Hepatic stellate cell (primary cell): Measurements from ENCODE around the gene KRTAP10-1.

Source experiments
- DNase-seq: peaks from one replicate; pipeline ENCODE4 v3.0.0; 2011; ENCODE audit warnings: low spot score

The KRTAP10-1 gene

DNA sequence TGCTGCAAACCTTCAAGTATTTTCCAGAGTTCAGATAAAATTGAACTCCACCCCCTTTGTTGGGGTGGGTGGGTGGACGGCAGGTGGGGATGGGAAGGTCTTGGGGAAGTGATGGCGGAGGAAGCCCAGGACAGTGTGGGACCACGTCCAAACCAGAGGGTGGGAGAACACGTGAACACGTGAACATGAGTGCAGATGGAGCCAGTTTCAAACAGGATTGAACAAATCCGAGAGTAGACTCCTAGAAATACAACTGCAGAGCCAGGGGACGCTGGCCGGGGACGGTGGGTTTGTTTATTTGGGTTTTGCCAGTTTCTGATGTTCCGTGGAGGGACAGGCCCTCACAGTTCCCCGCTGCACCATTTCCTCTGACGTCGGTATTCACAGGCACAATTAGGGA lies 8.4 kb upstream of the KRTAP10-1 start:
- DNase-seq: no peak

GRCh38 chr21:44547656-44548331 lies 7.8 kb upstream of the KRTAP10-1 start:
- DNase-seq: no peak

GRCh38 chr21:44544566-44544965 lies 4.6 kb upstream of the KRTAP10-1 start:
- no peak for DNase-seq

DNA sequence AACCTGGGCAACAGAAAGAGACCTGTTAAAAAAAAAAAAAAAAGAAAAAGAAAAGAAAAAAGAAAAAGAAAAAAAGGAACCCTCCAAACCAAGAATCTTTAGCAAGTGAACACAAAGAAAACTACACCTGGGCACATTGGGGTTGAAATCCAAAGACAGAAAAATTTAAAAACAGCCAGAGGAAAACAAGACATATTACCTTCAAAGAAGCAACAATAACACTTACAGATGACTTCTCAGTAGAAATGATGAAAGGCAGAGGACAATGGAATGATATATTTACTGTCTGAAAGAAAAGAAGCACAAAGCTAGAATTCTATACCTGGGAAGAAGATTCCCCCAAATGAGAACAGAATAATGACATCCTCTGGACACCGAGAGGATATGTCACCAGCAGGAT lies 2.7 kb upstream of the KRTAP10-1 start:
- DNase-seq: no peak

DNA sequence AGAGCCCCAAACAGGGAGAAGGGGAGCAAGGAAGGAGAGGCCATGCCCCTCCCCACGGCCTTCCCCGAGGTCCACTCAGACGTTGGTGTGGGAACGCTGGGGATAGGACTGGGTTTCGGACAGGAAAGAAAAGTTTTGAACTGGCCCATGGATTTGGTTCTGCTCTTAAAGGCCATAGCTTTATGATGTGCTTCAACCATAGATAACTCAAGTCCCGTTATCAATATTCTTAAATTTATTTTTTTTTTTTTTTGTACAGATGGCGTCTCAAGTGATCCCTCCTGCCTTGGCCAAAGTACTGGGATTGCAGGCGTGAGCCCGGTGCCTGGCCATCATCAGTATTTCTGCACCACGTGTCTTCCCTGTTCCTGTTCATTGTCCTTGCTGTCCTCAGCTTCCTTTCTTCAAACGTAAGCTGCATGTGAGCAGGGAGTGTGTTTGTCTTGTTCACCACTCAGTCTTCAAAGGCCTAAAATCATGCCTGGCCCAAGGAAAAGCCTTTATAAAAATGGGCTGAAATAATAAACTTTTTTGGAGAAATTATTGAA lies 820 bp upstream of the KRTAP10-1 start:
- no peak for DNase-seq

- no peak for DNase-seq
Measured at GRCh38 chr21:44539046-44539445, 949 bp downstream of the KRTAP10-1 start.

DNA sequence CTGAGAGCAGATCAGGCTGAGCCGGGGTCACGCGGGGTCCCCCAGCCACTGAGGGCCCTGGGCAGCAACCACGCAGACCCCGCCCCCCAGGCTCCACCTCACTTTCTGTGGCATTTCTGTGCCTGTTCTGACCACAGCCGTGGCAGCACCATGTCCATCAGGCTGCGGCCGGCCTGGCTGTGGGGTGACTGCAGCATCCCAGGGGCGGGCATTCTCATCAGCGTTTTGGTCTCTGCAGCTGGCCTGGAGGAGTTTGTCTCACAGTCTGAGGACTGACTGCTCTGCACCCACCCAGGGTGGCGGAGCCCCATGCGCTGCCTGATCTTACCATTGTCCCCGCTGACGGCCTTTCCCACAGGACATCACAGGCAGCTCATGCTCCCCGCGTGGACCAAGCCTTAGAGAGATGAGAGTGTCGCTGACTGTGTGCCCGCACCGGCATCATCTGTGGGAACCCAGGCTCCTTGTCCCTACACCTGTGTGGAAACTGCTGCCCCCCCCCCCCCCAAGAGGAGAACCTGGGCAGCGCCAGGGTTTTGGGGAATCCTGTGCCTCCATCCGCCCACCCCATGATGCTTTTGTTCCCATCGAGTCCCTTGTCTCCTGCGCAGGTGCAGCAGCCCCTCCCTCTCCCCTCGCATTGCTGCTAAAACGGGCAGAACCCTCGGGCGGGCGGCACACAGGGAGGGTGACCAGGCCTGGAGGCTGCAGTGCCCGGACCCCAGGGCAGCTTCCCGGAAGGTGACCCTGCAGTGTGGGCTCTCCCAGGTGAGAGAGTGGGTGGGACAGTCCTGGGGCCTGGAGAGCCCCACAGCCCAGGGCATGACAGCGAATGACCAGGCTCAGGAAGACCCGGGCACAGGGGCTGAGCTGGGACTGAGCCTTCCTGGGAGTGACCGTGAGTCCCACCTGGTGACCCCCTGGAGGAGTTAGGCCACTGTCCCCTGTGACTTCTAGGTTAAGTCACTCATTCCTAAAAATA lies 1.8 kb downstream of the KRTAP10-1 start:
- DNase-seq: no peak

DNA sequence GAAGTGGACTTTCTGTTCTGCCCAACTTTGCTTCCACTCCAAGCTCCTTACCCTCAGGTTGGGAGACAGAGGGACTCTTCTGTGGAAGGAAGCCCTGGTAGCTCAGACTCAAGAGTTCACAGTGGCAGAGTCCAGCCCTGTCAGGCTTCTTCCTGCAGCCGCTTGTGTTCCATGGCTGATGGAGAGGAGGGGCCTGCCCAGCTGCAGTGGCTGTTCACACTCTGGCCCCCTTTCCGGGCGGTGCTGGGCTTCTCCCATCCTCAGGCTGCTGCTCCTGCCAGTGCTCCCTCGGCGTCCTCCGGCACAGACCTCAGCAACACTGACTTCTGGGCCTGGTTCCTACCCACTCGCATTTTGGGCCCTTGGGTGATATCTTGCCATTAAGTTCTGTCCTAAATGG lies 4.0 kb downstream of the KRTAP10-1 start:
- no peak for DNase-seq

DNA sequence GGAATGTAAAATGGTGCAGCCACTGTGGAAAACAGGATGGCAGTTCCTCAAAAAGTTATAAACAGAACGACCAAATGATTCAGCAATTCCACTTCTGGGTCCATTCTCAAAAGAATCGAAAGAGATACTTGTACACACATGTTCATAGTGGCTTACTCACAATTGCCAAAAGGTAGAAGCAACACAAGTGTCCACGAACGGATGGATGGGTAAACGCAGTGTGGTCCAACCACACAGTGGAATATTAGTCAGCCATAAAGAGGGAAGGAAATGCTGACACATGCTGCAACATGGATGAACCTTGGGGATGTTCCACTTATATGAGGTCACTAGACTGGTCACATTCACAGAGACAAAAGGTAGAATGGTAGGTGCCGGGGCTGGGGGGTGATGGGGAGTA lies 5.3 kb downstream of the KRTAP10-1 start:
- no peak for DNase-seq

- no peak for DNase-seq
Measured at GRCh38 chr21:44533891-44534627, 5.9 kb downstream of the KRTAP10-1 start.

DNA sequence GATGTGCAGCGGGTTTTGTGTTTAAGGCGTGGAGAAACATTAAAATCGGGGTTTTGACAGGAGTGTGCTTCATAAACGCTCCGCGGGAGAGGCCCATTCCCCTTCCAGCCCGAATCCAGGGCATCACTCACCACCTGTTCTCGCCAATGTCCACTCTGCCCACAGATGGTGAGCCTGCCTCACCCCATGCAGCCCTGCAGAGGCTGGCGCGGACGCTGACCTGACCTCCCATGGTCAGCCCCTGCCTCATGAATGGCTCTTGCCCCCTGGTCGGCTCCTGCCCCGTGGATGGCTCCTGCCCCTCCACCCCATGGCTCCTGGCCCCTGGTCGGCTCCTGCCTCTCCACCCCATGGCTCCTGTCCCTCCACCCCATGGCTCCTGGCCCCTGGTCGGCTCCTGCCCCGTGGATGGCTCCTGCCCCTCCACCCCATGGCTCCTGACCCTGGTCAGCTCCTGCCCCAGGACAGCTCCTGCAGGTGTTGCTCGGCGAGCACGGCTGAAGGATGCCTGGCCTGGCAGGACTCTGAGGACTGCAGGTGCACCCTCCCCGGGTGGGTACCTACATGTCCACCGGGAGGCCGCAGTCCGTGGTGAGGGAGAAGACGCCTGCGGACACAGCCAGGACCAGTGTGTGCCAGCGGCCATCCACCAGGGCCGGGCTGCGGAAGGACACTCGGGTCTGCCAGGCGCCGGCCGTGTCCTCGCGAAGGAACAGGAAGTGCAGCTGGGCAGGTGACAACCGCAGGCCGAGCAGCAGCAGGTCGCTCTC lies 6.7 kb downstream of the KRTAP10-1 start:
- no peak for DNase-seq

- no peak for DNase-seq
Measured at GRCh38 chr21:44532712-44533111, 7.3 kb downstream of the KRTAP10-1 start.

GRCh38 chr21:44531606-44532564 lies 8.1 kb downstream of the KRTAP10-1 start:
- DNase-seq: no peak

DNA sequence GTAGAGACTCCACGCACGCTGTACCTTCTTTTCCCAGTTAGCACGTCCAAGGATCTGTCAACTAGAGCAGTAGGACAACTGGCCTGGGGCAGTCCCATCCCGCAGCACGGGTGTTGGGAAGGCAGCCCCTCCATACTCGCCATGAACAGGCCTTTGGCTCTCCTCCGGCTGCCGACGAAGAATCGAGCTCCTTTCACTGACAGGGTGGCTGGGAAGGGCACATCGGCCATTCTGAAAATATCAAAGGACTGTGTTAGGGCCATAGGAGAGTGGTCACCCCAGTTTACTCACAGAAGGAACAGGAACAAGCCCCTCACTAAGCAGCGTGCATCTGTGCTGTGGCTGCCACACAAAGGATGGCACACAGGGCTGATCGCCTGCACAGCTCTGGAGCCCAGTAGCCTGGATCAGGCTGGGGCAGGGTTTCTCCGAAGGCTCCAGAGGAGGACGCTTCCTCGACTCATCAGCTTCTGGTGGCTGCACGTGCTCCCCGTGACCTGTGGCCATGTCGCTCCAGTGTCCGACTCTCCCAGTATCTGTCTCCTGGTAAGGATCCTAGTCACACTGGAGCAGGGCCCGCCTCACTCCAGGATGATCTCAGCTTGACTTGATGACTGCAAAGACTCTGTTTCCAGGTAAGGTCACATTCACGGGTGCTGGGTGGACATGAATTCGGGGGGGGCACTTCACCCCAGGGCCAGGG lies 8.9 kb downstream of the KRTAP10-1 start:
- DNase-seq: no peak

- no peak for DNase-seq
Measured at GRCh38 chr21:44530221-44530902, 9.6 kb downstream of the KRTAP10-1 start.

DNA sequence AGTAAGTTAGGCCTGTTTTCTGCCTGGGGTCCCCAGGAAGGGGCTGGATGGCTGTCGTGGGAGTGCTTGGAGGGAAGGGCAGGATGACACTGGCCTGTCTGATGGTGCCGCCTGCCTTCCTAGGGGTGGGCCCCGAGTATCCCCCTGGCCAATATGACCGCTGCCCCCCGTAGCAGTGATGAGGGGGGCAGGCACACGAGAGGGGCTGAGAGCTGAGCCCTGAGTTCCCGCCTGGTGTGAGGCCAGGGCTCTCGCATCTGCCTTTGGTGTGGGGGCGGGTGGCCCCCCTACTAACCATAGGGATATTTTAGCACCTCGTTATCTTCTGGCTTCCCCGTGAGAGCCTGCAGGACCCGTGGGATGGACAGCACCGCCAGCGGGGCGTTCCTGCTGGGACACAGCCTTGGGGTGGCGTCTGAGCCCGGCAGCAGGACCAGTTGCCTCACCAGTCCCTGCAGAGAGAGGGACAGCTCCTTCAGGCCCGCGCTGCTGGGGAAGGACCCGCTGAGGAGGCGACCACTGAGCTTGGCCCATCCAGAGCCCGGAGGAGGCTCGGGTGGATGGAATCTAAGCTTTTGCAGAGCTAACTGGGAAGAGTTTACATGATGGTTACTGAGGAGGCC lies 10.4 kb downstream of the KRTAP10-1 start:
- no peak for DNase-seq

DNA sequence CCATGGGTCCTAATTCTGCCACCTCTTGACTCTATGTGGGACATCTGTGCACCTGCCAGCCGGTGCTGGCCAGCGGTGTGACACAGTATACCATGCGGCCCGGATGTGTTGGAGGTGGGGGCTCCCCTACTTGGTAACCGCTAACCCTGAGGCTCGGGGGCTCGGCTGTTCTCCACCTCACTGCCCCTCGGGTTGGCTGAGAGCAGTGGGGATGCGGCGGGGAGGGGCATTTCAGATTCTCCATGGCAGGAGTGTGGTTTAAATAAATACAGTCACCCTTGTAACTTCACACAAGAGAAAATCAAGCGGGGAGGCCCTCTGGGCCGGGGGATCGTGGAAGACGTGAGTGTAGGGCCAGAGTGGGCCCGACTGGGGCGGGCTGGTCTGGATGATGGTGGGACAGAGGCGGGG lies 11.0 kb downstream of the KRTAP10-1 start:
- DNase-seq: no peak

GRCh38 chr21:44528634-44528995 lies 11.4 kb downstream of the KRTAP10-1 start:
- DNase-seq: no peak
